Gastrocnemius medialis (tissue), 4 donors: ENCODE data around the gene DMD.

Source experiments
- CTCF ChIP-seq, 5 experiments: fragments of 450-650 bp in 3 of 5; fragments of 200-600 bp in 2 of 5; sonication (generic) in 2 of 5; IDR thresholded peaks in 4 of 5; conservative IDR thresholded peaks in 1 of 5; 1 replicate in 4 of 5; 2 replicates in 1 of 5; pipeline ENCODE4 v1.5.1; 2016 to 2019; ENCODE audit warnings: antibody characterized with exemption in 5 of 5, mild to moderate bottlenecking in 3 of 5, moderate library complexity in 3 of 5
- POLR2A ChIP-seq, 2 donors: fragments of 450-650 bp; IDR thresholded peaks; one replicate each; pipeline ENCODE4 v1.6.1; 2017; ENCODE audit warnings: antibody characterized with exemption in 2 of 2, mild to moderate bottlenecking in 2 of 2, moderate library complexity in 2 of 2

- TF ChIP-seq CTCF (IDR thresholded peaks at IDR 0.05 in 4 of 5, conservative IDR thresholded peaks at IDR 0.05 in 1 of 5) (no peak), POLR2A (IDR thresholded peaks at IDR 0.05) (no peak)
These were observed 548.8 kb downstream of the DMD start for GRCh38 chrX:32662516-32662915.
